Activated naive CD4-positive, alpha-beta T cell treated with anti-CD3 and anti-CD28 coated beads, Interleukin-2, amount 10 ng/mL, durations not matched to agents 7 days and 5 days (primary cell): Measurements from ENCODE around the gene PYDC2.

Source experiments
- CTCF ChIA-PET: fragments of 350-600 bp; sonication (Branson Sonifier 250); formaldehyde crosslinking; loops from one replicate; lab custom pipeline; 2021; ENCODE audit warnings: antibody characterized with exemption; lab: Charles Lee
- DNase-seq: peaks from one replicate; pipeline ENCODE4 v3.0.0-alpha.2; 2020
- H3K27ac Mint-ChIP-seq: one replicate; pipeline ENCODE4 v1.8.0; 2021; ENCODE audit warnings: mild to moderate bottlenecking, moderate library complexity, mixed read lengths
- H3K27me3 Mint-ChIP-seq: one replicate; pipeline ENCODE4 v1.8.0; 2021; ENCODE audit warnings: mild to moderate bottlenecking, mixed read lengths
- H3K36me3 Mint-ChIP-seq: one replicate; pipeline ENCODE4 v1.8.0; 2021; ENCODE audit warnings: mixed read lengths
- H3K4me1 Mint-ChIP-seq: one replicate; pipeline ENCODE4 v1.8.0; 2021; ENCODE audit warnings: mixed read lengths
- H3K4me3 Mint-ChIP-seq: one replicate; pipeline ENCODE4 v1.8.0; 2021; ENCODE audit warnings: mild to moderate bottlenecking, moderate library complexity, mixed read lengths
- H3K9me3 Mint-ChIP-seq: one replicate; pipeline ENCODE4 v1.8.0; 2021; ENCODE audit warnings: mixed read lengths

The PYDC2 gene

DNA sequence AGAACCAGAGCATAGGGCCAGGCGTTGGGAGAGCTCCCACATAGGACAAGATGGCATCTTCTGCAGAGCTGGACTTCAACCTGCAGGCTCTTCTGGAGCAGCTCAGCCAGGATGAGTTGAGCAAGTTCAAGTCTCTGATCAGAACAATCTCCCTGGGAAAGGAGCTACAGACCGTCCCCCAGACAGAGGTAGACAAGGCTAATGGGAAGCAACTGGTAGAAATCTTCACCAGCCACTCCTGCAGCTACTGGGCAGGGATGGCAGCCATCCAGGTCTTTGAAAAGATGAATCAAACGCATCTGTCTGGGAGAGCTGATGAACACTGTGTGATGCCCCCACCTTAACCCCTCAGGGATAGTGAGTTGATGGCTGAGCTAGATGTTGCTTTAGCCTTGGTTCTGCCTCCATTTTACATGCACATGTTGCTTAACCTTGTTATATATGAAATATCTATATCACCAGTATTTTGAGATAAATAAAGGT is at the start of gene PYDC2:
TSS of gene PYDC2 (plus strand) at position 51 of the 483 bp plus-strand sequence. CDS start at position 51, 0 bp downstream.
- Mint-ChIP-seq H3K27me3 (no peaks in the 10 kb centered on the region), H3K9me3 (peaks cover 2% of the 10 kb centered on the region), H3K4me3 (no peak within 1 kb of the TSS), H3K4me1 (no peaks in the 10 kb centered on the region), H3K27ac (no peak within 1 kb of the TSS), H3K36me3 (no peaks in the 10 kb centered on the region)
- CTCF ChIA-PET = no interaction called here
- DNase-seq = no peak

- no peak for DNase-seq
- Mint-ChIP-seq H3K27ac (no peak overlapping the region), H3K9me3 (peaks cover 2% of the 10 kb centered on the region), H3K36me3 (no peaks in the 10 kb centered on the region), H3K27me3 (no peaks in the 10 kb centered on the region), H3K4me1 (no peaks in the 10 kb centered on the region), H3K4me3 (no peak overlapping the region)
- CTCF ChIA-PET = no interaction called here
These were observed 48.2 kb upstream of the PYDC2 start for GRCh38 chr3:191412759-191413158.

- Mint-ChIP-seq H3K4me3 (no peak overlapping the region), H3K9me3 (peaks cover 2% of the 10 kb centered on the region), H3K4me1 (no peaks in the 10 kb centered on the region), H3K27me3 (no peaks in the 10 kb centered on the region), H3K27ac (no peak overlapping the region), H3K36me3 (no peaks in the 10 kb centered on the region)
- DNase-seq = no peak
- CTCF ChIA-PET = interaction anchor here (1.2 kb wide), 1 partner anchor 10 kb away, joined by 4 read pairs; no protein-coding TSS in a partner anchor
These were observed 46.7 kb upstream of the PYDC2 start for GRCh38 chr3:191414286-191414685.

GRCh38 chr3:191414732-191415131 is 46.2 kb upstream of the PYDC2 start:
- Mint-ChIP-seq H3K36me3 (no peaks in the 10 kb centered on the region), H3K4me1 (no peaks in the 10 kb centered on the region)
- CTCF ChIA-PET = interaction anchor here (1.2 kb wide), 1 partner anchor 9 kb away, joined by 4 read pairs; no protein-coding TSS in a partner anchor

DNA sequence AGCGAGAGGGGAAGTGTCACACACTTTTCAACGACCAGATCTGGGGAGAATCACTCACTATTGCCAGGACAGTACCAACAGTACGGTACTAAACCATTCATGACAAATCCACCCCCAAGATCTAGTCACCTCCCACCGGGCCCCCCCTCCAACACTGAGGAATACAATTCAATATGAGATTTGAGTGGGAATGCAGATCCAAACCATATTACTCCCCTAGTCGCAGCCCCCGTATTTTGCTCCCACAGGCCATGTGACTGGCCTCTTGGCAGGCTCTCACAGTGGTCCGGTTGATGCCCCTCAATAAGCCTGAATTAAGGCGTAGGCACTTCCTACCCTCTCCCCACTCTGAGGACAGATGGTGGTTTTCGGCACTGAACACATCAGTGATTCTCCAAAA is 45.4 kb upstream of the PYDC2 start:
- Mint-ChIP-seq H3K27ac (no peak overlapping the region), H3K27me3 (no peaks in the 10 kb centered on the region), H3K4me1 (no peaks in the 10 kb centered on the region), H3K4me3 (no peak overlapping the region), H3K36me3 (no peaks in the 10 kb centered on the region), H3K9me3 (peaks cover 2% of the 10 kb centered on the region)
- CTCF ChIA-PET = no interaction called here
- DNase-seq = no peak

More at GRCh38 chr3:191414732-191415131, 46.2 kb upstream of the PYDC2 start:
- Mint-ChIP-seq H3K9me3 (peaks cover 2% of the 10 kb centered on the region), H3K27ac (no peak overlapping the region), H3K27me3 (no peaks in the 10 kb centered on the region), H3K4me3 (no peak overlapping the region)
- DNase-seq = no peak

GRCh38 chr3:191417457-191417729 is 43.6 kb upstream of the PYDC2 start:
- Mint-ChIP-seq H3K27me3 (no peaks in the 10 kb centered on the region), H3K4me1 (no peaks in the 10 kb centered on the region), H3K4me3 (no peak overlapping the region), H3K27ac (no peak overlapping the region), H3K36me3 (no peaks in the 10 kb centered on the region), H3K9me3 (no peaks in the 10 kb centered on the region)
- DNase-seq = no peak
- CTCF ChIA-PET = no interaction called here

- Mint-ChIP-seq H3K27ac (no peak overlapping the region), H3K36me3 (no peaks in the 10 kb centered on the region), H3K27me3 (no peaks in the 10 kb centered on the region), H3K4me3 (no peak overlapping the region), H3K4me1 (no peaks in the 10 kb centered on the region), H3K9me3 (peaks cover 2% of the 10 kb centered on the region)
- CTCF ChIA-PET = no interaction called here
- no peak for DNase-seq
These were observed 40.2 kb upstream of the PYDC2 start for GRCh38 chr3:191420771-191421170.

DNA sequence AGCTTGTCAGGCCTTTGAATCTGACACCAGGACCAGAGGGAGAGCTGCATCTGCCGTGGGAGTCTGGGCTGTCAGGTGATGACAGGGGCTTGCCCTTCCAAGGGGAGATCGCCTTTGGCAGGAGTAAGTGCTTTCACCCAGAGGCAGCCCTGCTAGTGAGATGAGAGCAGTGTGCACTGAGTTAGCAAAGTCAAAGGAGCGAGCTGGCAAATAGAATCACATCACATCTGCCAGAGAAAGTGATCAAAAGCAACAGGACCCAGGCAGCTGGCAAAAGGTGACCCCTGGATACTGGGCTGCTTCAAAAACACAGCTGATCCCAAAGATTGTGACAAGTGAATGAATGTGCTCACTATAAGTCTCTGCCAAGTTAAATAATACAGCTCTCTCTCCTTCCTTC is 36.1 kb upstream of the PYDC2 start:
- no peaks in the 10 kb centered on the region for H3K4me1 Mint-ChIP-seq
- H3K27ac Mint-ChIP-seq = no peak overlapping the region
- CTCF ChIA-PET = no interaction called here
- H3K36me3 Mint-ChIP-seq = no peaks in the 10 kb centered on the region
- no peak overlapping the region for H3K4me3 Mint-ChIP-seq
- H3K27me3 Mint-ChIP-seq = no peaks in the 10 kb centered on the region
- peaks cover 2% of the 10 kb centered on the region for H3K9me3 Mint-ChIP-seq
- DNase-seq = no peak

DNA sequence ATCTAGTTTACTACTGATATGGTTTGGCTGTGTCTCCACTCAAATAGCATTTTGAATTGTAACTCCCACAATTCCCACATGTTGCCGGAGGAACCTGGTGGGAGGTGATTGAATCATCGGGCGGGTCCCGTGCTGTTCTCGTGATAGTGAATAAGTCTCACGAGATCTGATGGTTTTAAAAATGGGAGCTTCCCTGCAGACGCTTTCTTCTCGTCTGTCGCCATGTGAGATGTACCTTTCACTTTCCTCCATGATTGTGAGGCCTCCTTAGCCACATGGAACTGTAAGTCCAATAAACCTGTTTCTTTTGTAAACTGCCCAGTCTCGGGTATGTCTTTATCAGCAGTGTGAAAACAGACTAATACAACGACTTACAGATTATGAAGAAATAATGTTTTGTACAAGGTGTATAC is 35.6 kb upstream of the PYDC2 start:
- H3K4me3 Mint-ChIP-seq = no peak overlapping the region
- no peaks in the 10 kb centered on the region for H3K4me1 Mint-ChIP-seq
- peaks cover 2% of the 10 kb centered on the region for H3K9me3 Mint-ChIP-seq
- no peaks in the 10 kb centered on the region for H3K36me3 Mint-ChIP-seq
- no peaks in the 10 kb centered on the region for H3K27me3 Mint-ChIP-seq
- CTCF ChIA-PET = no interaction called here
- DNase-seq = no peak
- H3K27ac Mint-ChIP-seq = no peak overlapping the region

DNA sequence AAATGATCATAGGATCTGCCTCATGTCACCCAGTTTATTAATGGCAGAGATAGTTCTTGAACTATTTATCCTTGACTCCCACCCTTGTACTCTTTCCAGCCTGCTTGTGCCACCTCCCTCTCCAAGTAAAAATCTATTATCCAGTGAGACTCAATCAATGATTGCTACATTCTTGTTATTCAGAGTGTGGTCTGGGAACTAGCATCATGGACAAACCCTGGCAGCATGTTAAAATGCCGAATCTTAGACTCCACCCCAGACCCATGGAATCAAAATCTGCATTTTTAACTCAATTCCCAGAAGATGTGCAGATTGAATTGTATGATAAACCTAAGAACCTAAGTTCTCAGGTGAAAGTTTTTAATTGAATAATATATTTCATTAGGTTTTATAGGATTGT is 34.7 kb upstream of the PYDC2 start:
- H3K4me1 Mint-ChIP-seq = no peaks in the 10 kb centered on the region
- no peak for DNase-seq
- H3K27me3 Mint-ChIP-seq = no peaks in the 10 kb centered on the region
- H3K27ac Mint-ChIP-seq = no peak overlapping the region
- CTCF ChIA-PET = no interaction called here
- H3K9me3 Mint-ChIP-seq = peaks cover 2% of the 10 kb centered on the region
- H3K36me3 Mint-ChIP-seq = no peaks in the 10 kb centered on the region
- H3K4me3 Mint-ChIP-seq = no peak overlapping the region

DNA sequence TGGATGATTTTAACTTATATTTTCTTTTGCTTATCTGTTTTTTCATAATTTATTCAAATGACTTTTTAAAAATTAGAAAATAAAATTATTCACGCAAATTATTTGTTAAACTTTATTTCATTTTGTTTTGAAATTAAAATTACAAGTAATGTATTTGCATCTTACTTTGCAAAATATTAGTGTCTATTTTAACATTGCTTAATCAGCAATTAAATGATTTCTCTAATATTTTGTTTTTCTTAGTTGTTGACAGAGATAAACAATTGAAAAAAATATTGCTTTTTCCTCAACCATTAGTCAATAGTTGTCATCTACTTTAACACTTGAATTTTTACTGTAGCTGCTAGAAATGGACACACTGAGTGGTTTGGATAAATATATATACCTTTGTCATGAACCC is 32.8 kb upstream of the PYDC2 start:
- Mint-ChIP-seq H3K27me3 (no peaks in the 10 kb centered on the region), H3K9me3 (peaks cover under 1% of the 10 kb centered on the region)
- CTCF ChIA-PET = no interaction called here

GRCh38 chr3:191430103-191430502 is 30.9 kb upstream of the PYDC2 start:
- CTCF ChIA-PET = no interaction called here
- H3K27me3 Mint-ChIP-seq = no peaks in the 10 kb centered on the region
- DNase-seq = no peak
- no peaks in the 10 kb centered on the region for H3K9me3 Mint-ChIP-seq
- H3K4me1 Mint-ChIP-seq = no peaks in the 10 kb centered on the region
- H3K27ac Mint-ChIP-seq = no peak overlapping the region
- no peak overlapping the region for H3K4me3 Mint-ChIP-seq
- H3K36me3 Mint-ChIP-seq = no peaks in the 10 kb centered on the region

More for the DNA sequence above, 32.8 kb upstream of the PYDC2 start:
- no peak overlapping the region for H3K4me3 Mint-ChIP-seq
- no peaks in the 10 kb centered on the region for H3K36me3 Mint-ChIP-seq
- H3K4me1 Mint-ChIP-seq = no peaks in the 10 kb centered on the region
- DNase-seq = no peak
- H3K27ac Mint-ChIP-seq = no peak overlapping the region

GRCh38 chr3:191431160-191431822 is 29.7 kb upstream of the PYDC2 start:
- H3K27me3 Mint-ChIP-seq = no peaks in the 10 kb centered on the region
- no peaks in the 10 kb centered on the region for H3K4me1 Mint-ChIP-seq
- no peak overlapping the region for H3K27ac Mint-ChIP-seq
- no peaks in the 10 kb centered on the region for H3K36me3 Mint-ChIP-seq
- CTCF ChIA-PET = no interaction called here
- H3K9me3 Mint-ChIP-seq = no peaks in the 10 kb centered on the region
- H3K4me3 Mint-ChIP-seq = no peak overlapping the region
- DNase-seq = no peak

DNA sequence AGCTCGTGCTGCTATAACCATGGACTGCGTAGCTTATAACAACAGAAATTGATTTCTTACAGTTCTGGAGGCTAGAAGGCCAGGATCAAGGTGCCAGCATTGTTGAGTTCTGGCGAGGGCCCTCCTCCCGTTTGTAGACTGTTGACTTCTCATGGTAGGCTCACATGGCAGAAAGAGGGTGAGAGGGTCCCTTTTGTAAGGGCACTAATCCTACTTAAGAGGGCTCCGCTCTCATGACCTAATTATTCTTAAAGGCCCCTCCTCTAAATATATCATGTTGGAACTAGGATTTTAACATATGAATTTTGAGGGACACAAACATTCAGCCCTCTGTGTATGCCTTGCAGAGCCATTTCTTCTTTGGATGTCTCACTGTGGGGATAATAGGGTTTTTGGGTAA is 28.8 kb upstream of the PYDC2 start:
- Mint-ChIP-seq H3K27ac (no peak overlapping the region), H3K4me3 (no peak overlapping the region), H3K27me3 (no peaks in the 10 kb centered on the region), H3K9me3 (no peaks in the 10 kb centered on the region), H3K36me3 (no peaks in the 10 kb centered on the region), H3K4me1 (no peaks in the 10 kb centered on the region)
- CTCF ChIA-PET = no interaction called here
- DNase-seq = no peak

GRCh38 chr3:191434024-191434423 is 26.9 kb upstream of the PYDC2 start:
- CTCF ChIA-PET = no interaction called here
- H3K27ac Mint-ChIP-seq = no peak overlapping the region
- no peaks in the 10 kb centered on the region for H3K27me3 Mint-ChIP-seq
- no peaks in the 10 kb centered on the region for H3K4me1 Mint-ChIP-seq
- no peak overlapping the region for H3K4me3 Mint-ChIP-seq
- H3K9me3 Mint-ChIP-seq = no peaks in the 10 kb centered on the region
- no peak for DNase-seq
- no peaks in the 10 kb centered on the region for H3K36me3 Mint-ChIP-seq
